Stimulated activated CD4-positive, alpha-beta T cell treated with anti-CD3 and anti-CD28 coated beads, Interleukin-12 subunit alpha, Interleukin-12 subunit beta, amount 100 ng/mL, for 48 hours (primary cell): ENCODE results near the gene PIGQ.
A peak's percentile ranks its signal among the peaks of the same experiment; 100 is the strongest.

ENCODE experiments used
- DNase-seq, 3 donors: peaks; one replicate each; pipeline ENCODE4 v3.0.0-alpha.2; 2020; ENCODE audit warnings: low read depth in 2 of 3, low spot score in 1 of 3

Gene PIGQ

DNA sequence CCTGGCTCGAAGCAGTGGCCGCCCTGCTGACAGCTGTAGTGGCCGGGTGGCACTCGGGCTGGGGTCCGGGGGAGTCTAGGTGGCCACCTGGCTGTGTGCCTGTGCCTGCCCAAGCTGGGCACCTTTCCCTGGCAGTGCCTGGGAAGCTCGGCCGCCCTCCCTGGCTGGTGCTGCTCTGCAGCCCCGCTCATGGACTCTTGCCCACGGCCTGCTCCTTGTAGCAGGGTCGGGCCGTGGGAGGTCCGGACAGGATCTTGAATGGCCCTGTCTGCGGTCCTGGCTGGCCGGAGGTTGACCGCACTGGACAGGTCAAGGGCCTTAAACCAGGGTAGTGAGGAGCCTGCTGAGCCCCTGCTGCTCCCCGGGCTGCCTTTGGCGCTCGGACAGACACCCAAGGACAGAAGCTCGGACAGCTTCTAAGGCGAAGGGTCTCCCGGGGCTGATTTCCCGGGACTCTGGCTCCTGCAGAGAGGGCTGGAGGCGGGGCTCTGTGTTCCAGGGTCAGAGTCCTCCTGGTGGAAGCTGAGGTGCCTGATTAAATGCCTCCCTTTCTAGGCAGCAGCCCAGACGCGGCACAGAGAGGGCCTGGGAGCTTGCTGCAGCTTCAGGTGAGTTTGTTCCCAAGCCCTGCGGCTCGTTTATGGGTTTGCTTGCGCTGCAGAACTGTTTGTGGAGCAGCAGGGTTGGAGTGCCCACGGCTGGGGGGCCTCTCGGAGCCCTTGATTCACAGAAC lies 36.2 kb upstream of the PIGQ start:
- no peak for DNase-seq

DNA sequence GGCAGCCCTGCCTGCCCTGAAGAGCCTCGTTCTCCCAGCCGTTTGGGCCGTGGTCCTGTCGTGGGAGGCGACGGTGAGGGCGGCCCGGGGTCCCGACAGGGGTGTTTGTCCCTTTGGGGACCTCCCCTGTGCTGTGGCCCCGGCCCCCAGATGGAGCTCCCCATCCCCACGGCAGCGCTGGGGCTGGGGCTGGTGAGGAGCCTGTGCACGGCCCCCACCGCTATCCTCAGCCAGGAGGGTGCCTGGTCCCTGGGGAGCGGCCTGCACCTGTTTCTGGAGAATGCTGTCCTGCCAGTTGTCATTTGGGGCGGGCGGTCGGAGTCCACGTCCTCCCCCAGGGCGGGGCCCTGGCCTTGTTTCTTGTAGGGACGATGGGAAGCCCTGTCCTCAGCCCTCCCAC lies 35.6 kb upstream of the PIGQ start:
- no peak for DNase-seq

DNA sequence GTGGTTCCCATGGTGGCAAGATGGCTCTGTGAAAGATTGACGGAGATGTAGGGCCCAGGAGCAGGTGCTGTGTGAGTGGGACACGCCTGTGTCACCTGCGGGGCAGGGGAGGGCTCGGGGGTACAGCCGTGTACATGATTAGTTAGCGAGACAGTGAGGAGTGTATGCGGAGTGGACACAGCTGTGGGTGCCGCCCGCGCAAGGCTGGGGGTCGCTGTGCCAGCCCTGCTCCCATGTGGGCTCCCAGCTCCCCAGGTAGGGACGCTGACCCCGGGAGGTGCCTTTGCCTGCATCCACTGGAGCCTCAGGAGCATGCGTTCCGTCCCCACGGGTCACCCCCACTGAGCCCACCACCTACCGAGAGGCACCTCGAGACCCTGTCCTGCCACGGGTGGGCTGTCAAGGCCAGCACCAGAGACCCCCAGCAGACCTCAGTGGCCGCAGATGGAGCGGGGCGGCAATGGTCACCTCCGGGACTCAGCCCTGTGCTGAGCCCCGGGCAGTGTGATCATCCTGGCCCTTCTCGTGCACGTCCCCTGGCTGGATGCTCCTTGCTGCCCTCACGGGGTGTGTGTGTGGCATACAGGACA lies 34.8 kb upstream of the PIGQ start:
- no peak for DNase-seq

DNA sequence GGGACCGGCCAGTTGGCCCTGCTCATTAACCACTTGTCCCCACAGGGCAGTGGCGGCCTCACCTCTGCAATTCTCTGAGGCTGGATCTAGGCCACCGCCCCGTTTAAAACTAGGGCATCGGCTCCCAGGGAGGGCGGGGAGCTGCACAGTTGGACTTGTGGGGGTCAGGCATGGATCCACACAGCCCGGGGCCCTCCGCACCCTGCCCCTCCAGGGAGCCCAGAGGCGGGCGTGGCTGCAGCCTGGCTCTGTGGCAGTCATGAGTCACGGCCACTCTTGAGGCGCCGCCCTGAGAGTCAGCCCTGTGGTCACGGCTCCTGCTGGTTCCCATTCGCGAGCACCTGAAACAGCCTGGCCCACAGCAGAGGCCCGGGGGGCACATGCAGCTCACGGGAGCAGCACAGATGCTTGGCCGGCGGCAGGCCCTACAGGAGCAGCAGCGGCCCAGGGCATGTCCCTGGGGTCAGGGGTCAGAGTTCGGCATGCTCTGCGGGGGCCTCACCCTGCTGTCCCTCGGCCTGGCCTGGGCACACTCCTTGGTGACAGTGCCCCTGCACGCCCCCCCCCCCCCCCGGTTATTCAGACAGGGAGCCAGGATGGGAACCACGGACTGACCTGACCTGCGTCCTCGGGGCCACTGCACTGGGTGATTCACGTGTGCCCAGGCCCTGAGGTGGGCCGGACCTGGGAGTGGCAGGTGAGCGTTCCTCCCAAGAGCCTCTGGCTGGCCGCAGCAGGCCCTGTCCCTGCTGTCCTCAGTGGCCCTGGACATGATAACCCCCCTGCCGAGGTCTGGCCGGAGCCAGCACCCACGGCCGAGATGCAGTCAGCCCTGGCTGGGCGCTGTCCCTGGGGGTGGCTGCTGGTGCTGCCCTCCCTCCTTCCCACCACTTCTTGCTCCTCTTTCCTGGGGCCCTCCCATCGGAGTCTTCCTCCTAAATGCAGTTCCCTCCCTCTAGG lies 34.0 kb upstream of the PIGQ start:
- no peak for DNase-seq

DNA sequence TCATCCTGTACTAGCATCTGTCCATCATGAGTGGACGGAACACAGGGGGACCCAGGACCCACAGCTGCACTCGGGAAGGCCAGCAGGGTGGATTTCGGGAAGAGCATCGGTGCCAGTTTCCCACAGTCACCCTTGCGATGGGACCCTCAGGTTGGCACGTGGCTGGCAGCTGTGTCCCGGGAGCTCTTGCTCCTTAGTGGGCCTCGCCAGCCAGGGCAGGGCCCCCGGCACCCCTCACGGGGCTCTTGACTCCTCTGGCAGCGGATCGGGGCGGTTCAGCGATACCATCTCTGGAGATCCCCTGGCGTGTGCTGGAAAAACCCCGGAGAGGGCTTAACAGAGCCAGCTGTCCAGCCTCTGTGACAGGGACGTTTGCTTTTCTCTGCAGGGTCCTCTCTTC lies 33.0 kb upstream of the PIGQ start:
- no peak for DNase-seq

DNA sequence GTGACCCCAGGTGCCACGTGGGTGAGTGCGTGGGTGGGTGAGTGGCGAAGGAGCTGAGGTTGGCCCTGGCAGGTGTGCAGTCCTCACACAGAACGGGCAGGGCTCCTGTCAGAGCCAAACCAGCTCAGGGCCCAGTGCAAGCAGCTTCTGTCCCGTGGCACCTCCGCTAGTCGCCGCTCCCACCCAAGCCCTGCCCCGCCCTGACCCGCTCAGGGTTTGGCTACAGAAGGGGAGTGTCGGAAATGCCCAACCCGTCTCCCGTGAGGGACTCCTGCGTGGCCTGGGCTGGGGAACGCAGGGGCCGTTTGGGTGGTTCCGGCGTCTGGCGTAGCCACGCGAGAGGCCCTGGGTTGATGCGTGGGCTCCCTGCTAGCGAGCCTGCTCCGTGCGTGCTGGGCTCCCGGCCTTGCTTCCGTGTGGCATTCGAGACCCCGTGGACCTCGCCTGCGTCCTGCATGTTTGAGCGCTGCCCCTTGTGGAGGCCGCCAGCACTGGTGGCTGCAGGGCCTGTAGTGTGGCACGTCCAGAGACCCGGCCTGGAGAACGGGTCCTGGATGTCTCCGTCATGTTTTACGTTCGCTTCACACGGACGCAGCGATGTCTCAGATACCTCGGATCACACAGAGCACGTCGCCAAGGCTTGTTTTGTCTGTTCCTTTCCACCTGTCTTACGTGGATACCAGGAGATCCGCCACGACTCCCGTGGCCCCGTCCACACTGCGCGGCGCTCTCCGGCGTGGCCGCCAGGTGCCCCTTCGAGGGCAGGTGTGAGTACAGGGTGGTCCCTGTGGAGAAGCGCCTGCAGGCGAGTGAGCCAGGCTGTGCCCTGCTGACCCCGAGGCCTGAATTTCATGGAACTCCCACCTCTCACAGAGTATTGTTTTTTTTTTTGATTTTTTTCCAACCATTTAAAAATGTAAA lies 32.1 kb upstream of the PIGQ start:
- no peak for DNase-seq

DNA sequence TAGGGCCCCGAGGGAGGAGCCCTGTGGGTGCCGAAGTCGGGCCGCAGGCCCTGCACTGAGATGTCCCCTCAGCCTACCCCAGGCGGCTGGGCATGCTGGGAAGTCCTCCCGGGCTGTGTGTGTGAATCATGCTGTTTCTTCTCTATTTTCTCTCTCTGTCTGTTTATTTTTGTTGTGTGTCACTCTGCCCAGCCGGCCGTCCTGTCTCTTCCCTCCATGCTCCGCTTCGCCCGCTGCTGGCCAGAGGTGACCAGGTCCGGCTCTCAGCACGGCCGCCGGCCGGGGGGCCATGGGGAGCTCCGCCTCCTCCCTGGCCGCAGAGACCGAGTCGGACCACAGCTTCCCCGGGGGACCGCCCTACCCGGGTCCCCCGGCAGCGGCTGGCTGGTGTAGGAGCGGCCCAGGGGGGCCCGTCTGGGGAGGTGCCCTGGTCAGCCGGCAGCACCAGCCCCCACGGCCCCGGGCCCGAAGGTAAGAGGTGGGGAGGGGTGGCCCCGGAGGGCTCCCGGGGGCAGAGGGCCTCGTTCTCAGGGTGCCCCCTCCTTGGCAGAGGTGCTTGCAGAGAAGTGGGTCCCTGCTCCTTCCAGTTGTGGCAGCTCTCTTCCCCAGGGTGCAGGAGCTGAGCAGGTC lies 29.8 kb upstream of the PIGQ start:
- no peak for DNase-seq

DNA sequence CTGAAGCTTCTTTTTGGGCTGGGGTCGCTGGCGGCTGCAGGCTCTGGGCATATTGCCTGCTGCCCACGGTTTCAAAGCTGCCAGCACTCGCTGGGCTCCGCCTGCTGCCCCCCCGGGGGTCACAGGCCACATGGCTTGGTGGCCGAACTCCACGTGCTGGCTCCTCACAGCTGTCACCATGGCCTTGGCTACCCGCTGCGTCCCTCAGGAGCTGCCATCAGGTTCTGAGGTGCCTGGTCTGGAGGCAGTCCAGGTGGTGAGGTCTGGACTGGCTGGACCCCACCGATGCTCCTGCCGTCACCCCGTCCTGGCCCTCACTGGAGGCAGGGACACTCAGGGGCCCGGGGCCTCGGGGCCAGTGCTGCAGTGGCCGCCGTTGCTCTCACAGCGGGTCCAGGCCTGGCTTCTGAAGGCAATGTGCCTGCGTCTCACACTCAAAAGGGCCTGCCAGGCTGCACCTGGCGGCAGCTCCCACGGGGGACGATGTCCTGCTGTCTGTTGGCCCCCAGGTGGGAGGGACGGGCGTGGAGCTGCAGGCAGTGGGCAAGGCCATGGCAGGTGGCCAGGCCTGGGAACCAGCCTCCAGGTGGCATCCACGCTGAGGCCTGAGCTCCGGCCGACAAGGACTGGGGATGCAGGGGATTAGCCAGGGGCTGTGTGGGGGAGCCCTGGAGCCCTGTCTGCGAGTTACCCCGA lies 29.0 kb upstream of the PIGQ start:
- DNase-seq: no peak

DNA sequence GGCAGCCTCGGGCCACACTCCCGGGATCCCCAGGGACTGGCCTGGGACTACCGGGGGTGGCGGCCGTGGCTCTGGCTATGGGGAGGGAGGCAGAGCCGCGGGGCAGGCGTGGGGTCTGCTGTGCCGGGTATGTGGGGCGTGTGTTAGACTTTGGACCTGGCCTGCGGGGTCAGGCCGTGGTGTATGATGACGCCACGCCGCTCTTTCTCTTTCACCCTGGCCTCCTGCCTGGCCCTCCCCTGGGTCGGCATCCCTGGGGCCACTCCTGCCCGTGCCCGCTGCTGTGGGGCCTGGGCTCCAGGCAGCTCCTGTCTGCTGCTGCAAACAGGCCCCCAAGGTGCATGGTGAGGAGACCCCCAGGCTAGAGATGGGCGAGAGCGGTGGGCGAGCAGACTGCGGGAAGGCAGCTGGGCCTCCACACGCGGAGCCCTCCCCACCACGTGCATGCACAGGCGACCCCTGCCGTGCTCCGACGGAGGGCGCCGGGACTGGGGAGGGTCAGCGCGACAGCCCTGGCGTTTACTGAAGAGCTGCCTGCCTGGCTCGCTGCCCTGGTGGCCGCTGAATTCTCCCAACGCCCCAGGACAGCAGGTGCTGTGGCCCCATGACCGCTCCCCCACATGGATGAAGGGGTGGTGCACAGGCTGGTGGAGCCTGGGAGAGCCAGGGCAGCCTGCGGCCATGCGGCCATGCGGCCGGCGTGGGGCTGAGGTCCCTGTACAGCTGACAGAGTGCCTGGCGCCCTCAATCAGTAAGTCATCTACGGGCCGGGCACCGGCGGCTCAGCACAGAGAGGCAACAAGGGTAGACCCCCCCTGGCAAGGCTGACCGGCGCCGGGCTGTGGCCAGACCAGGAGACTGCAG lies 26.2 kb upstream of the PIGQ start:
- DNase-seq: no peak

DNA sequence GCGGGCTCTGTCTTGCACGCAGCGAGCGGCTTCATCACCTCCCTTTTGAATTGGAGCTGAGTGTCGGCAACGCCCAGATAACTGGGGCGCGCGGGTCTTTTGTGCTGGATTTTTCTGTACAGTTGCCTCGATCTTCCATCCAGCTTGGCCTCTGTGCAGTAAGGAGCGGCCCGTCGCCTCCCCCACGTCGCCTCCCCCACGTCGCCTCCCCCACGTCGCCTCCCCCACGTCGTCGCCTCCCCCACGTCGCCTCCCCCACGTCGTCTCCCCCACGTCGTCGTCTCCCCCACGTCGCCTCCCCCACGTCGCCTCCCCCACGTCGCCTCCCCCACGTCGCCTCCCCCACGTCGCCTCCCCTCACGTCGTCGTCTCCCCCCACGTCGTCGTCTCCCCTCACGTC lies 25.3 kb upstream of the PIGQ start:
- no peak for DNase-seq

DNA sequence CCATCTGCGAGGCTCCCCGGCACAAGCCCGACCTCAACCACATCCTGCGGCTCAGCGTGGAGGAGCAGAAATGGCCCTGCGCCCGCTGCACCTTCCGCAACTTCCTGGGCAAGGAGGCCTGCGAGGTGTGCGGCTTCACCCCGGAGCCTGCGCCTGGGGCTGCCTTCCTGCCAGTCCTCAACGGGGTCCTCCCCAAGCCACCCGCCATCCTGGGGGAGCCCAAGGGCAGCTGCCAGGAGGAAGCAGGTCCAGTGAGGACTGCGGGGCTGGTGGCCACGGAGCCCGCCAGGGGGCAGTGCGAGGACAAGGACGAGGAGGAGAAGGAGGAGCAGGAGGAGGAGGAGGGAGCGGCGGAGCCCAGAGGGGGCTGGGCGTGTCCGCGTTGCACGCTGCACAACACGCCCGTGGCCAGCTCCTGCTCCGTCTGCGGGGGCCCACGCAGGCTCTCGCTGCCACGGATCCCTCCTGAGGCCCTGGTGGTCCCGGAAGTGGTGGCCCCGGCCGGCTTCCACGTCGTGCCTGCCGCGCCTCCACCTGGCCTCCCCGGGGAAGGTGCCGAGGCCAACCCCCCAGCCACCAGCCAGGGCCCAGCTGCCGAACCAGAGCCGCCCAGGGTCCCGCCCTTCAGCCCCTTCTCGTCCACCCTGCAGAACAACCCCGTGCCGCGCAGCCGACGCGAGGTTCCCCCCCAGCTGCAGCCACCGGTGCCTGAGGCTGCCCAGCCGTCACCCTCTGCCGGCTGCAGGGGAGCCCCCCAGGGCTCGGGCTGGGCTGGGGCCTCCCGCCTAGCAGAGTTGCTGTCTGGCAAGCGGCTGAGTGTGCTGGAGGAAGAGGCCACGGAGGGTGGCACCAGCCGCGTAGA lies 22.6 kb upstream of the PIGQ start:
- peak in 1 of 3 donors; percentile 15 for DNase-seq

DNA sequence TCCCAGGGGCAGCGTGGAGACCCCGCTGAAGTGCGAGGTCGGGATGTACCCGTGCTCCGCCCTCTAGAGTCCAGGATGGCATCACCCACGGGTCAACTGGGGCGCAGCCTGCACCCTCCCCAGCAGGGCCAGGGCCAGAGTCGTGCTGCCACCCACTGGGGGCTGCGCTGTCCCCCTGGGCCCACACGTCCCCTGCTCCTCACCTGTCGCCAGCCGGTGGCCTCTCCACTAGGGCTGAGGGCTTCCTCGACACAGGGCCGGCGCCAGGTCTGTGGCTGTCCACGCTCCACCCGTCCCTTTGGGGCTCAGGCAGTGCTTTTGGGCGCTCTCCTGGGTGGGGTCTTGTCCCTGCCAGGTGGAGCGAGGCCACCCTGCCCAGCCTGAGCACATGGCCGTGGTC lies 21.2 kb upstream of the PIGQ start:
- DNase-seq: no peak

DNA sequence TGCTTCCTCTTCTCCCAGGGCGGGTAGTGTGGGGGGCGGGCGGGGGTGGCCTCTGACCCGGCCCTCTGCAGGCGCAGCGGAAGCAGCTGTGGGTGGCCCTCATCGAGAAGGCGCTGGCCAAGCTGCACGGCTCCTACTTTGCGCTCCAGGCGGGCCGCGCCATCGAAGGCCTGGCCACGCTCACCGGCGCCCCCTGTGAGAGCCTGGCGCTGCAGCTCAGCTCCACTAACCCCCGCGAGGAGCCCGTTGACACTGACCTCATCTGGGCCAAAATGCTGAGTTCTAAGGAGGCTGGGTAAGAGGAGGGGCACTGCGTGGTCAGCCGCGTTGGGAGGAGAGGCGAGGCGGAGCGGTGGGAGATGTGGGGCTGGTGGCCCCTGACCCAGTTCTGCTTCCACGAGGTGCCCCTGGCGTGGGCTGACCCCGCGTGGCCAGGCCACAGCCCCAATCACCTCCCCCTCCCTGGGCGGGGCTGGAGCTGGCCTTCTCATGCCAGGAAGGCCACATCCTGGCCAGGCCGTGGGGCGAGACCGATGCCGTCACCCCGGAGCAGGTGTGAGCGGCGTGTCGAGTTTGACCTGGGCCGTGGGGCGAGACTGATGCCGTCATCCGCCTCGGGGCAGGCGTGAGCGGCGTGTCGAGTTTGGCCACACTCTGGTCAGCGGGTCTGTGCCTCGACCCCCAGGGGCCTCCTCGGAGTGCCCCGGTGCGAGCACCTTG lies 20.1 kb upstream of the PIGQ start:
- DNase-seq: no peak

DNA sequence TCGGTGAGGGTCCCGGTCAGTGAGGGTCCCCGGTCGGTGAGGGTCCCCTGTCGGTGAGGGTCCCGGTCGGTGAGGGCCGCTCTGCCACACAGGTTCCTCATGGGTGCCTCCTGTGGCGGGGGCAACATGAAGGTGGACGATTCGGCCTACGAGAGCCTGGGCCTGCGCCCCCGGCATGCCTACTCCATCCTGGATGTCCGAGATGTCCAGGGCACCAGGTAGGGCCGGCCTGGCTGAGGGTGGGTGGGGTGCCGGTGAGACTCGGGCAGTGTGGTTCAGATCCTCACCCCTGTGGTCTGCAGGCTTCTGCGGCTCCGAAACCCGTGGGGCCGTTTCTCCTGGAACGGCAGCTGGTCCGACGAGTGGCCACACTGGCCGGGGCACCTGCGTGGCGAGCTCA lies 18.6 kb upstream of the PIGQ start:
- DNase-seq: no peak

DNA sequence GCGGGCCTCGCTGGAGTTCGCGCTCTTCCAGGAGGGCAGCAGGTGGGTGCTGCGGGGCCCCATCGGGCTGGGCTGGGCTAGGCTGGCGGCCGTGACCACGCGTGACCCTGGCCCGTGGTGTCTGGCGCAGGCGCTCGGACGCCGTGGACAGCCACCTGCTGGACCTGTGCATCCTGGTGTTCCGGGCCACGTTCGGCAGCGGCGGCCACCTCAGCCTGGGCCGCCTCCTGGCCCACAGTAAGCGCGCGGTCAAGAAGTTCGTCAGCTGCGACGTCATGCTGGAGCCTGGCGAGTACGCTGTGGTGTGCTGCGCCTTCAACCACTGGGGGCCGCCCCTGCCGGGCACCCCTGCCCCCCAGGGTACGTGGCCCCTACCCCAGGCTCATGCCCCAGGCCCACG lies 17.6 kb upstream of the PIGQ start:
- no peak for DNase-seq

DNA sequence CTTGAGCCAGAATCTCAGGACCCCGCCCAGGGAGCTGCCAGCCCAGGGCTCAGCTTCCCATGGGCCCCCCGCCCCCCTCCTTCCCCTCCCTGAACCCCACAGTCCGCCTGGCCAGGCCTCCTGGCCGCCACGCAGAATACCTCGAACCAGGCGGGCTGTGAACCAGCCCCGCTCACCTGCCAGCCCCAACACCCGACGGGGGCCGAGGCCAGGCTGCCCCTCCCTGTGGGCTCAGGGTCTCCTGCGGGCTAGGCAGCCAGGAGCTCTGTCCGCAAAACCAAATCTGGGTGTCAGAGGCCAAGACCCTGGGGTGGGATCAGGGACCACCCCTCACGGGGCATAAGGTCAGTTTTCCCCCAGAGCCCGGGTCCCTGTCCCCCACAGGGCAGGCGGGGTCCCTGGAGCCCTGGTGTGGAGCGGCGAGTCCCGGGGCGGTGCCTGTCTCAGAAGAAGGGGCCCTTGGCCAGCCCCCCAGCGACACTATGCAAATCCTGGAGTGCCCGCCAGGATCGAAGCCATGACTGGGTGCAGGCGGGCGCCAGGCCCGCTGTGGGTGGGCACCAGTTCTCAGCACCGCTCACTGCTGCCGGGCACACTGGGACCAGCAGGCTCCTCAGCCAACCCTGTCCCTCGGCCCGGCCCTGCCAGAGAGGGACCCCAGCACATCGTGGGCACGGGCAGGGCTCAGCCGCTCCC lies 16.0 kb upstream of the PIGQ start:
- no peak for DNase-seq

DNA sequence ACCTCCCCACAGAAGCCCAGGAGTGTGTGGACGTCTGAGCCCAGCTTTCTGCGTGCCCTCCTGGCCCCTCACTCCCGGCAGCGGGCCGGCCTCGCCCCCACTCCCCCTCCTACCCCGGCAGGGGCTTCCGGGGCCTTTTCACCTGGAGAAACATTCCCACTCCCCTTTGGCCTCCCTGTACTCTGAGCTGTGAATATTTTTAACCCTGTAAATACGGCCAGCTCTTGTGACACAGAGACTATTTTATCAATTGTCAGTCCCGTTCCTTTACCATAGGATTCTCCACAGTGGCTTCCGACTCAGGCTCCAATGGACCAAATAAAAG lies 15.5 kb upstream of the PIGQ start:
- DNase-seq: no peak
